HEK293 (cell line): ENCODE results near the gene DDX10.

Experiments used
- CTCF ChIA-PET: fragments of 350-600 bp; formaldehyde crosslinking; extraction: SDS; loops from one replicate; lab custom pipeline; 2021; ENCODE audit warnings: antibody characterized with exemption; lab: Yijun Ruan, JAX
- POLR2A ChIA-PET: fragments of 300-600 bp; formaldehyde crosslinking; extraction: SDS; loops from one replicate; lab custom pipeline; 2020; ENCODE audit warnings: antibody characterized with exemption, inconsistent platforms; lab: Yijun Ruan, JAX
- H3K27ac ChIP-seq: fragments of 200-500 bp; sonication (Bioruptor generic); 2 replicates; pipeline ENCODE4 v1.5.1; 2014; ENCODE audit warnings: low read depth, low read length, control low read depth, inconsistent platforms; ENCODE audit errors: extremely low read depth
- H3K36me3 ChIP-seq, 2 experiments: fragments of 200-500 bp in 1 of 2; sonication (Bioruptor generic) in 1 of 2; 1 replicate in 1 of 2; 2 replicates in 1 of 2; pipeline ENCODE4 v1.5.1; 2014 to 2017; ENCODE audit warnings: inconsistent platforms in 2 of 2, low read length in 2 of 2; ENCODE audit not compliant: control insufficient read depth in 2 of 2, insufficient read depth in 1 of 2
- H3K4me1 ChIP-seq: fragments of 200-500 bp; sonication (Bioruptor generic); 2 replicates; pipeline ENCODE4 v1.5.1; 2014; ENCODE audit warnings: mild to moderate bottlenecking, low read length, inconsistent platforms; ENCODE audit not compliant: control insufficient read depth, insufficient read depth
- H3K4me3 ChIP-seq: 2 replicates; pipeline ENCODE4 v1.5.1; 2011; ENCODE audit warnings: low read depth, mild to moderate bottlenecking, control low read depth, low read length, moderate library complexity
- H3K9me3 ChIP-seq: fragments of 200-500 bp; sonication (Bioruptor generic); 2 replicates; pipeline ENCODE4 v1.5.1; 2014; ENCODE audit warnings: low read depth, low read length, inconsistent platforms; ENCODE audit not compliant: control insufficient read depth, insufficient read depth
- ATF2 ChIP-seq: fragments of 450-650 bp; formaldehyde crosslinking; IDR thresholded peaks from 2 replicates; pipeline ENCODE4 v1.5.1; 2016; ENCODE audit warnings: missing biosample characterization, missing genetic modification characterization, low read depth
- EGR2 ChIP-seq: fragments of 450-650 bp; formaldehyde crosslinking; IDR thresholded peaks from 2 replicates; pipeline ENCODE4 v1.5.1; 2016; ENCODE audit warnings: low read depth, missing biosample characterization, missing genetic modification characterization
- KLF1 ChIP-seq: fragments of 450-650 bp; formaldehyde crosslinking; IDR thresholded peaks from 2 replicates; pipeline ENCODE4 v1.5.1; 2016; ENCODE audit warnings: missing biosample characterization, missing genetic modification characterization
- KLF8 ChIP-seq: fragments of 450-650 bp; formaldehyde crosslinking; IDR thresholded peaks from 2 replicates; pipeline ENCODE4 v1.5.1; 2016; ENCODE audit warnings: missing biosample characterization, missing genetic modification characterization
- MYNN ChIP-seq: fragments of 450-650 bp; formaldehyde crosslinking; IDR thresholded peaks from 2 replicates; pipeline ENCODE4 v1.5.1; 2016; ENCODE audit warnings: missing biosample characterization, missing genetic modification characterization, borderline replicate concordance
- RBAK ChIP-seq: fragments of 450-650 bp; formaldehyde crosslinking; IDR thresholded peaks from 2 replicates; pipeline ENCODE4 v1.5.1; 2016; ENCODE audit warnings: missing biosample characterization, missing genetic modification characterization
- SP2 ChIP-seq: fragments of 450-650 bp; formaldehyde crosslinking; IDR thresholded peaks from 2 replicates; pipeline ENCODE4 v1.5.1; 2016; ENCODE audit warnings: missing biosample characterization, missing genetic modification characterization
- SP3 ChIP-seq: fragments of 450-650 bp; formaldehyde crosslinking; IDR thresholded peaks from 2 replicates; pipeline ENCODE4 v1.5.1; 2016; ENCODE audit warnings: missing biosample characterization, missing genetic modification characterization
- WT1 ChIP-seq: fragments of 450-650 bp; formaldehyde crosslinking; IDR thresholded peaks from 2 replicates; pipeline ENCODE4 v1.5.1; 2016; ENCODE audit warnings: missing biosample characterization, missing genetic modification characterization
- ZBTB26 ChIP-seq: fragments of 450-650 bp; formaldehyde crosslinking; optimal IDR thresholded peaks from 2 replicates; pipeline ENCODE3; 2016; ENCODE audit warnings: missing biosample characterization, mild to moderate bottlenecking, missing genetic modification characterization
- ZBTB8A ChIP-seq: fragments of 450-650 bp; formaldehyde crosslinking; IDR thresholded peaks from 2 replicates; pipeline ENCODE4 v1.5.1; 2016; ENCODE audit warnings: missing biosample characterization, missing genetic modification characterization
- ZFP3 ChIP-seq: fragments of 450-650 bp; formaldehyde crosslinking; IDR thresholded peaks from 2 replicates; pipeline ENCODE4 v1.5.1; 2016; ENCODE audit warnings: low read depth, missing biosample characterization, missing genetic modification characterization
- ZNF140 ChIP-seq: fragments of 450-650 bp; formaldehyde crosslinking; IDR thresholded peaks from 2 replicates; pipeline ENCODE4 v1.5.1; 2016; ENCODE audit warnings: missing biosample characterization, missing genetic modification characterization
- ZNF174 ChIP-seq: fragments of 450-650 bp; formaldehyde crosslinking; IDR thresholded peaks from 2 replicates; pipeline ENCODE4 v1.5.0; 2017; ENCODE audit warnings: missing biosample characterization, mild to moderate bottlenecking, missing genetic modification characterization
- ZNF184 ChIP-seq: fragments of 450-650 bp; IDR thresholded peaks from 2 replicates; pipeline ENCODE4 v1.5.1; 2018; ENCODE audit warnings: missing biosample characterization, mild to moderate bottlenecking, missing genetic modification characterization
- ZNF19 ChIP-seq: fragments of 450-650 bp; formaldehyde crosslinking; IDR thresholded peaks from 2 replicates; pipeline ENCODE4; 2016; ENCODE audit warnings: missing biosample characterization, missing genetic modification characterization, low read depth
- ZNF211 ChIP-seq: fragments of 450-650 bp; formaldehyde crosslinking; IDR thresholded peaks from 2 replicates; pipeline ENCODE4 v1.5.1; 2016; ENCODE audit warnings: low read depth, missing biosample characterization, missing genetic modification characterization
- ZNF26 ChIP-seq: fragments of 450-650 bp; formaldehyde crosslinking; IDR thresholded peaks from 2 replicates; pipeline ENCODE4 v1.5.1; 2016; ENCODE audit warnings: missing biosample characterization, missing genetic modification characterization
- ZNF366 ChIP-seq: fragments of 450-650 bp; formaldehyde crosslinking; conservative IDR thresholded peaks from 2 replicates; pipeline ENCODE4 v1.5.1; 2016; ENCODE audit warnings: missing biosample characterization, missing genetic modification characterization
- ZNF404 ChIP-seq: fragments of 450-650 bp; formaldehyde crosslinking; IDR thresholded peaks from 2 replicates; pipeline ENCODE4 v1.5.1; 2017; ENCODE audit warnings: missing biosample characterization, missing genetic modification characterization
- ZNF48 ChIP-seq: fragments of 450-650 bp; formaldehyde crosslinking; IDR thresholded peaks from 2 replicates; pipeline ENCODE4 v1.5.1; 2016; ENCODE audit warnings: missing biosample characterization, missing genetic modification characterization
- ZNF571 ChIP-seq: fragments of 450-650 bp; formaldehyde crosslinking; IDR thresholded peaks from 2 replicates; pipeline ENCODE4 v1.5.0; 2017; ENCODE audit warnings: missing biosample characterization, missing genetic modification characterization
- ZNF629 ChIP-seq: fragments of 450-650 bp; formaldehyde crosslinking; IDR thresholded peaks from 2 replicates; pipeline ENCODE4 v1.5.1; 2017; ENCODE audit warnings: missing biosample characterization, missing genetic modification characterization
- ZNF692 ChIP-seq: fragments of 450-650 bp; formaldehyde crosslinking; IDR thresholded peaks from 2 replicates; pipeline ENCODE4 v1.5.1; 2016; ENCODE audit warnings: missing biosample characterization, missing genetic modification characterization
- TF ChIP-seq, protein P1 (sequence below): fragments of 450-650 bp; formaldehyde crosslinking; IDR thresholded peaks from 2 replicates; pipeline ENCODE4 v1.5.1; 2016; ENCODE audit warnings: missing biosample characterization, missing genetic modification characterization

Gene DDX10

DNA sequence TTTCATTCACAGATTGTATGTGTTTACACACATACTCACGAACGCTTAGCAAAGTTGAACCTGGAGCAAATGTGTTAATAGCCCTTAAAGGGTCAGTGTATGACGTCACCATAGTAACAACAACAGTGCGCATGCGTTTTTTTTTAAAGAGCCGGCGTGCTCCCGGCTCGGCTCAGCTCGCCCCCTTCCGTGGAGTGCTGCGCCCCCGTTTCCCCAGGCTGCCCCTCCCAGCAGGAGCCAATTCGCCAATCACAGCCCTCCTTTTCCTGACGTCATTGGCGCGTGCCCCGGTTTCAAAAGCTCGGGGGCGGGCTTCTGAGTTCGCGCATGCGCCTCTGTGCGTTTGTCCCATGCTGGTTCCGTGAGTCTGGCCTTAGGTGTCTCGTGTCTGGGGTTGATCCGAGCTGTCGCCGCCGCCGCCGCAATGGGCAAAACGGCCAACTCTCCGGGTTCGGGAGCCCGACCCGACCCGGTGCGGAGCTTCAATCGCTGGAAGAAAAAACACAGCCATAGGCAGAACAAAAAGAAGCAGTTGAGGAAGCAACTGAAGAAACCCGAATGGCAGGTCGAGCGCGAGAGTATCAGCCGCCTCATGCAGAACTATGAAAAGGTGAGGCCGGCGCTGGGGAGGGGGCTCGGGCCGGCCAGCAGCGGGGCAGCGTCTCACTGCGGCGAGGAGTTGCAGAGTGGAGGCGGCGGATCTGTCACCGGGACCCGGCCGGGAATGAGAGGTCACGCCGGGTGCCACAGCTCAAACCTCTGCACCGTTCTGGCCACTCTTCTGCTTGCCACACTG, at the start of gene DDX10 (continued):
- TF ChIP-seq ZNF692 (tag by site-specific recombination) = 0 out of 2 replicates have a peak, but pooled peaks have one; percentile 29
- TF ChIP-seq SP2 (tag by site-specific recombination) = peak; percentile 88
- TF ChIP-seq ZFP3 (tag by site-specific recombination) = no peak
- no peak for TF ChIP-seq ZNF571 (tag by site-specific recombination)
- TF ChIP-seq ZNF48 (tag by site-specific recombination) = no peak
- TF ChIP-seq ZNF211 (tag by site-specific recombination) = no peak
- no peak for TF ChIP-seq ZNF26 (tag by site-specific recombination)
- no peak for TF ChIP-seq ZNF404 (tag by site-specific recombination)
- no peak for TF ChIP-seq ZNF19 (tag by site-specific recombination)
- TF ChIP-seq ATF2 (tag by site-specific recombination) = peak; percentile 99
- TF ChIP-seq ZBTB26 (tag by site-specific recombination) = peak; percentile 79
- no peak for TF ChIP-seq ZNF174
- TF ChIP-seq SP3 (tag by site-specific recombination) = peak; percentile 63
- peak; percentile 50; the same call in 1 of the 2 replicates for TF ChIP-seq EGR2 (tag by site-specific recombination)
- TF ChIP-seq, all 188 proteins: peak for 27

DNA sequence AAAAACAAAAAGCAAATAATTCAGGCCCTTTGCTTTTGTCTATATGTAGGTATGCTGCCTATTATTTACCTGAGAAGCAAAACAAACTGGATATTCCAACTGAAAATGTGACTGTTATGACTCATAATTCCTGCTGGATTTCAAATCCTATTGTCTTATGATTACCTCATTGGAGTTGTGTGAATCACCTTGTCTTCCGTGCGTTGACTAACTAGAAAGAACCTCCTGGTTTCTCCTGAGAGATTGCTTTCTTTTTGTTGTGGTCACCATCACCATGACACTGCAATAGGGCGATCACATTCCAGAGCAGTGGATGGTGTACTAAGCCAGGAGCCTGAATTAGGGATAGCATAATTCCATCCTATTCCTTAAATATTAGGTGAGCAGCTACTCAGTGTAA, 48.3 kb upstream of the DDX10 start:
- no peak overlapping the region for H3K27ac ChIP-seq

More for the DNA sequence above, 48.3 kb upstream of the DDX10 start:
- TF ChIP-seq KLF8 (tag by site-specific recombination) (peak; percentile 27; the same call in 1 of the 2 replicates), ZNF629 (tag by site-specific recombination) (0 out of 2 replicates have a peak, but pooled peaks have one; percentile 23), MYNN (tag by site-specific recombination) (no peak), ZNF366 (peak; percentile 30; the same call in 1 of the 2 replicates), WT1 (no peak), ZNF140 (tag by site-specific recombination) (no peak), RBAK (tag by site-specific recombination) (no peak), ZNF184 (tag by site-specific recombination) (0 out of 2 replicates have a peak, but pooled peaks have one; percentile 49), ZBTB8A (tag by site-specific recombination) (no peak), KLF1 (tag by site-specific recombination) (no peak)
- TF ChIP-seq, protein P1, sequence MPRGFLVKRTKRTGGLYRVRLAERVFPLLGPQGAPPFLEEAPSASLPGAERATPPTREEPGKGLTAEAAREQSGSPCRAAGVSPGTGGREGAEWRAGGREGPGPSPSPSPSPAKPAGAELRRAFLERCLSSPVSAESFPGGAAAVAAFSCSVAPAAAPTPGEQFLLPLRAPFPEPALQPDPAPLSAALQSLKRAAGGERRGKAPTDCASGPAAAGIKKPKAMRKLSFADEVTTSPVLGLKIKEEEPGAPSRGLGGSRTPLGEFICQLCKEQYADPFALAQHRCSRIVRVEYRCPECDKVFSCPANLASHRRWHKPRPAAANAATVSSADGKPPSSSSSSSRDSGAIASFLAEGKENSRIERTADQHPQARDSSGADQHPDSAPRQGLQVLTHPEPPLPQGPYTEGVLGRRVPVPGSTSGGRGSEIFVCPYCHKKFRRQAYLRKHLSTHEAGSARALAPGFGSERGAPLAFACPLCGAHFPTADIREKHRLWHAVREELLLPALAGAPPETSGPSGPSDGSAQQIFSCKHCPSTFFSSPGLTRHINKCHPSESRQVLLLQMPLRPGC = 0 out of 2 replicates have a peak, but pooled peaks have one; percentile 34
- H3K9me3 ChIP-seq = no peaks in the 10 kb centered on the region
- H3K4me3 ChIP-seq = no peak overlapping the region
- H3K36me3 ChIP-seq = no peaks in the 10 kb centered on the region
- ChIA-PET CTCF (interaction anchor here (1.0 kb wide), 1 partner anchor 16 kb away, joined by 3 read pairs; no protein-coding TSS in a partner anchor), POLR2A (no interaction called here)
- no peaks in the 10 kb centered on the region for H3K4me1 ChIP-seq
